Bronchial epithelial cell (primary cell): ENCODE measurements around the gene HMMR. TPM values are rescaled to one million over a fixed set of nuclear protein-coding genes. Genes with fewer than 3 reads are reported as not detected.
"Not testable (repeated sequence)": the region's sequence is repeated elsewhere in the genome, so short reads cannot be mapped to it uniquely, and the experiment has no call there.

Experiments
- DNase-seq: peaks from one replicate; pipeline ENCODE4 v3.0.0-alpha.2; 2010; ENCODE audit warnings: low read depth
- FAIRE-seq: peaks from 2 replicates; lab custom pipeline; 2011; peaks lifted over from hg19 to GRCh38; lab: Jason Lieb, UNC
- H3K27me3 ChIP-seq: 2 replicates; pipeline ENCODE4 v1.5.1; 2011; ENCODE audit warnings: low read length; ENCODE audit not compliant: control insufficient read depth, insufficient read depth
- H3K36me3 ChIP-seq: 2 replicates; pipeline ENCODE4 v1.5.1; 2011; ENCODE audit warnings: low read length; ENCODE audit not compliant: control insufficient read depth, insufficient read depth
- H3K4me3 ChIP-seq: 2 replicates; pipeline ENCODE4 v1.5.1; 2011; ENCODE audit warnings: mild to moderate bottlenecking, low read depth, low read length, control low read depth
- CTCF ChIP-seq: IDR thresholded peaks from 2 replicates; pipeline ENCODE4 v1.5.1; 2011; ENCODE audit warnings: mild to moderate bottlenecking, moderate library complexity, low read length, control low read depth, inconsistent platforms; ENCODE audit not compliant: insufficient read depth, severe bottlenecking
- total RNA-seq: library from RNA; depleted of rRNA; stranded (reverse); fragments of >200 nt; gene quantifications from 2 replicates; pipeline ENCODE4 v1.2.1, GENCODE V29; 2014

Gene HMMR
- total RNA-seq, 1 donor from 2014 or later = 0.53 TPM

GRCh38 chr5:163445345-163445744 lies 15.1 kb upstream of the HMMR start:
- H3K36me3 ChIP-seq = peaks cover 9% of the 10 kb centered on the region
- no peaks in the 10 kb centered on the region for H3K27me3 ChIP-seq
- TF ChIP-seq CTCF = no peak
- DNase-seq (no peak), FAIRE-seq (no peak)
- no peak overlapping the region for H3K4me3 ChIP-seq

GRCh38 chr5:163447191-163447590 lies 13.2 kb upstream of the HMMR start:
- FAIRE-seq = no peak
- H3K4me3 ChIP-seq = no peak overlapping the region
- H3K27me3 ChIP-seq = no peaks in the 10 kb centered on the region
- peaks cover 6% of the 10 kb centered on the region for H3K36me3 ChIP-seq
- no peak for TF ChIP-seq CTCF
- DNase-seq = no peak

- H3K36me3 ChIP-seq = peaks cover 6% of the 10 kb centered on the region
- no peak for TF ChIP-seq CTCF
- DNase-seq (no peak), FAIRE-seq (no peak)
- no peaks in the 10 kb centered on the region for H3K27me3 ChIP-seq
- H3K4me3 ChIP-seq = no peak overlapping the region
Observed at GRCh38 chr5:163447875-163448274, 12.6 kb upstream of the HMMR start.

- FAIRE-seq = no peak
- Histone ChIP-seq H3K27me3 (no peaks in the 10 kb centered on the region), H3K36me3 (peaks cover 6% of the 10 kb centered on the region), H3K4me3 (no peak overlapping the region)
- DNase-seq = no peak
- no peak for TF ChIP-seq CTCF
Observed at GRCh38 chr5:163448491-163448890, 11.9 kb upstream of the HMMR start.

- DNase-seq (no peak), FAIRE-seq (no peak)
- H3K4me3 ChIP-seq = no peak overlapping the region
- no peak for TF ChIP-seq CTCF
- H3K27me3 ChIP-seq = no peaks in the 10 kb centered on the region
- H3K36me3 ChIP-seq = peaks cover 6% of the 10 kb centered on the region
Observed at GRCh38 chr5:163451489-163451888, 8.9 kb upstream of the HMMR start.

- FAIRE-seq (no peak), DNase-seq (no peak)
- Histone ChIP-seq H3K27me3 (no peaks in the 10 kb centered on the region), H3K4me3 (no peak overlapping the region), H3K36me3 (peaks cover 1% of the 10 kb centered on the region)
- no peak for TF ChIP-seq CTCF
Observed at GRCh38 chr5:163453705-163454104, 6.7 kb upstream of the HMMR start.

GRCh38 chr5:163455406-163455805 lies 5.0 kb upstream of the HMMR start:
- H3K36me3 ChIP-seq, FAIRE-seq, H3K4me3 ChIP-seq, H3K27me3 ChIP-seq, DNase-seq: not testable (repeated sequence)
